IPS-15b (cell line): Measurements from ENCODE around the gene SLC35E2B.
"Not testable (repeated sequence)": the region's sequence is repeated elsewhere in the genome, so short reads cannot be mapped to it uniquely, and the experiment has no call there.

Experiments
- H3K27me3 ChIP-seq: one replicate; pipeline ENCODE4 v1.6.1; 2013; ENCODE audit warnings: low read length; ENCODE audit not compliant: control insufficient read depth, insufficient read depth
- H3K36me3 ChIP-seq: one replicate; pipeline ENCODE4 v1.6.1; 2013; ENCODE audit warnings: low read length; ENCODE audit not compliant: control insufficient read depth, insufficient read depth
- H3K4me1 ChIP-seq: one replicate; pipeline ENCODE4 v1.6.1; 2013; ENCODE audit warnings: mild to moderate bottlenecking, low read length; ENCODE audit not compliant: control insufficient read depth, insufficient read depth
- H3K4me3 ChIP-seq: one replicate; pipeline ENCODE4 v1.5.1; 2013; ENCODE audit warnings: low read depth, low read length
- H3K9ac ChIP-seq: one replicate; pipeline ENCODE4 v1.6.1; 2013; ENCODE audit warnings: low read depth, mild to moderate bottlenecking, low read length
- H3K9me3 ChIP-seq: one replicate; pipeline ENCODE4 v1.6.1; 2013; ENCODE audit warnings: mild to moderate bottlenecking, low read length; ENCODE audit not compliant: control insufficient read depth, insufficient read depth

The SLC35E2B gene

DNA sequence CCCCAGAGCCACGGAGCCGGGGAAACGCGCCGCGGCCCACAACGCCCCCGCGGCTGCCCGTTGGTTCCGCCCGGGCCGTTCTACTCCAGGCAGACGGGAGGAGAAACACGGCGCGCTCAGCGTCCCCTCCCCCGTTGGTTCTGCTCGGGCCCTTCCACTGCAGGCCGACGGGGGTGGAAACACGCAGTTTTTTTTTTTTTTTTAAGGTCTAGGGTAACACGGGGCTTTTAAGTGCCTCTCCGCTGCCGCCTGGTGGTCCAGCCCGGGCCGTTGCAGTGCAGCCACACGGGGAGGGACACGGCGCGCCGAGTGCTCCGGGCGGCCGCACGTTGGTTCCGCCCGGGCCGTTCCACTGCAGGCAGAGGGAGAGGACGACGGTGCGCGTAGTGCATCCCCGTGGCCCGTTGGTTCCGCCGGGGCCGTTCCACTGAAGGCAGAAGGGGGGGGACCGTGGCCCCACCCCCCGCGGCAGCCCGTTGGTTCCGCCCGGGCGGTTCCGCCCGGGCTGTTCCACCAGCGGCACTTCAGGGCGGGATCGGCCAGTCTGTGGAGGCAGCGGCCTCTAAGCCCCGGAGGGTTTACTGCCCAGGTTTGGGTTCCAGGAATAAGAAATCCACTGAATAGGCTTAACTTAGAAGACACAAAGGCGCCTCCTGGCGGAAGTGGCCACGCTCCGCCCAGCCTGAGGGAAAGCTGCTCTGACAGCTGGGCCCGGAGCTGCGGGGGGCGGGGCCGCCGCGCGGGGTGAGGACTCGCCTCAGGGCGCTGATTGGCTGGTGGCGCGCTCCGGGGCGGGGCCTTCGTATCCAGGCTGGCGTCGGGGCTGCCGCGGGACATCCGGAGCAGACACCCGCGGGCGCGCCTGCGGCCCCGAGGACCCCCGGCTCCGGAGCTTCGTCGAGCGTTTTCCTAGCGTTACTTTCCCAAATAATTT is at the start of gene SLC35E2B:
Gene SLC35E2B, minus strand, starts transcription at position 82 of the 934 bp plus-strand sequence. CDS start 16,096 bp downstream, outside the sequence.
- not testable (repeated sequence) for H3K36me3 ChIP-seq, H3K9me3 ChIP-seq, H3K4me1 ChIP-seq, H3K27me3 ChIP-seq
- peak within 1 kb of the TSS; percentile 47 for H3K9ac ChIP-seq
- peak within 1 kb of the TSS; percentile 39 for H3K4me3 ChIP-seq

GRCh38 chr1:1741013-1741412 is 48.4 kb upstream of the SLC35E2B start:
- not testable (repeated sequence) for H3K4me1 ChIP-seq, H3K9me3 ChIP-seq, H3K4me3 ChIP-seq, H3K36me3 ChIP-seq, H3K27me3 ChIP-seq, H3K9ac ChIP-seq

- H3K27me3 ChIP-seq, H3K4me3 ChIP-seq, H3K36me3 ChIP-seq, H3K9me3 ChIP-seq, H3K9ac ChIP-seq, H3K4me1 ChIP-seq: not testable (repeated sequence)
Observed at GRCh38 chr1:1738799-1739337, 46.3 kb upstream of the SLC35E2B start.

DNA sequence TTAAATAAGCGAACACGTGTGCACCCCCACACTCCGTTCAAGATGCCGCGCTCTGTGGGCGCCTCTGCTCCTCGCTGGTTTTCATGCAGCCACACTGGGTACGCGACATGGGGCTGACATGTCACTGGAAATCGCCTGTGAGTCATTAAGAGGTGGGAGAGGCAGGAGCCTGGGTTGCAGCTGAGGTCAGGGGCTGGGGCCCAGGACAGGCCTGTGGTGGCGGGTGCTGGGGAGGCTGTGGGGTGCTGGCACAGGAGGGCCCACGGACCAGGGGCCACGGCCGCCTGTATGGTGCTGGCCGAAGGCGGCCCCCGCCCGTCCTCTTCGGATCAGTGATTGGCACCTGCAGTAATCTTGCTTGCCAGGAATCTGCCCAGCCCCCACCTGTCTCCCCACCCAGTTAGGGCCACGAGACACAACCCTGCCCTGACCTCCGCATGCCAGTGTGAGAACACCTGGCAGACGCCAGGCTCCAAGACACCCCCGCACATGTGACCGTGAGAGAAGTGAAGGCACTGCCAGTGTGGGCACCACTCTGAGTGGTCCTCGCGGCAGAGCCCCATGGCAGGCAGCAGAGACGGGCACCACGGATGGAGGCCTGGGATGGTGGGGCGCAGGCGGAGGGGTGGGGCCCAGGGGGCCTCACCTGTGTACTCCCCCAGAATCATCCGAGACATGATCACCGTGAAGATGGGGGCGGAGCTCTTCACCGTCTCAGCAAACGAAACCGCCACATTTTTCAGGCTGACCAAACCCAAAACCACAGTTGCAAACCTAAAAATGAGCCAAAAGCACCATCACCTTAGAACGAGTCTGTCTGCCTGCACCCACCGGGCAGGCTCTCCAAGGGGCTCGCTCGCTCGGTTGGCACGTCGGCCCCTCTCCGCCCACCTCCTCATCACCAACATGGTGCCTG is 45.3 kb upstream of the SLC35E2B start:
- not testable (repeated sequence) for H3K4me3 ChIP-seq, H3K27me3 ChIP-seq, H3K9ac ChIP-seq, H3K36me3 ChIP-seq, H3K4me1 ChIP-seq, H3K9me3 ChIP-seq

DNA sequence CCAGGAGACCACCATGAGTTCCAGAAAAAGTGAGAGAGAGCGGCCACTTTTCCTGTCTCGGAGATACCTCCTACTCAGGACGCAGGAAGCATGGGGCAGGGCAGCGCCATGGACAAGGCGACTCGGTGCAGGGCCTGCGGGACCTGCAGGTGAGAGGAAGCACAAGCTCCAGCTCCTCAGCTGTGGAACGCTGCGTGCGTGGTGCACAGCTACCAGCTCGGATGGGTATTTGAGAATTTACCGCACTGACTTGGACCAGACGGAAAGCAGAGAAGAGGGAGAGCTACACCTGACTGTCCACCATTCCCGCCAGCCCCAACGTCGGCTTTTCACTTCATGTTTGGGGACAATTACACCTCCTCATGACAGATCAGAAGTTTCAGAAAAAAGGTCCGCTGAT is 39.8 kb upstream of the SLC35E2B start:
- Histone ChIP-seq H3K36me3 (peaks cover 5% of the 10 kb centered on the region), H3K4me1 (no peaks in the 10 kb centered on the region), H3K4me3 (no peak overlapping the region), H3K27me3 (no peaks in the 10 kb centered on the region), H3K9me3 (no peaks in the 10 kb centered on the region), H3K9ac (no peak overlapping the region)

GRCh38 chr1:1730870-1731269 is 38.3 kb upstream of the SLC35E2B start:
- no peak overlapping the region for H3K9ac ChIP-seq
- H3K9me3 ChIP-seq = no peaks in the 10 kb centered on the region
- H3K4me1 ChIP-seq = no peaks in the 10 kb centered on the region
- no peaks in the 10 kb centered on the region for H3K27me3 ChIP-seq
- H3K4me3 ChIP-seq = no peak overlapping the region
- peaks cover 5% of the 10 kb centered on the region for H3K36me3 ChIP-seq

- not testable (repeated sequence) for H3K4me1 ChIP-seq, H3K36me3 ChIP-seq, H3K27me3 ChIP-seq, H3K4me3 ChIP-seq, H3K9ac ChIP-seq, H3K9me3 ChIP-seq
Observed at GRCh38 chr1:1730230-1730629, 37.6 kb upstream of the SLC35E2B start.

DNA sequence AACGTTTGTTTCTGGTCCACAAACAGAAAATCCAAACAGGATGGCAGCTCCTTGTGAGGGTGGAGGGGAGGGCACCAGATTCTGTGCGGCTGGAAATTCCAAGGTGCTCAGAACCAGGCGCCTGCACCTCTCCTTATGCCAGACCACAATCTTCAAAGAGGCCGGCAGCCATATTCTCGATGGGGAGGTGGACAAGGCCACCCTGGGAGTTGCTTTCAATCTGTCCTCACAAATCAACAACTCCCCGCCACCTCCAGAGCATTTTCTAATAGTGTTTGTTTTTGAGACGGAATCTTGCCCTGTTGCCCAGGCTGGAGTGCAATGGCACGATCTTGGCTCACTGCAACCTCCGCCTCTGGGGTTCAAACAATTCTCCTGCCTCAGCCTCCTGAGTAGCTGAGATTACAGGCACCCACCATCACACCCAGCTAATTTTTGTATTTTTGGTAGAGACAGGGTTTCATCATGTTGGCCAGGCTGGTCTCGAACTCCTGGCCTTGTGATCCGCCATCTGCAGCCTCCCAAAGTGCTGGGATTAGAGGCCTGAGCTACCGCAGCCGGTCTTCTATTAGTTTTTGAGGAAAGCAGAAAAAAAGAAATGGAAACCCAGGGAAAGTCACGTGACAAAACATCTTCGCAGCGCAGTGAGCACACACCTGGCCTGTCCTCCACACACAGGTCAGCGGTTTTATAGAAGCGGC is 36.7 kb upstream of the SLC35E2B start:
- H3K4me3 ChIP-seq, H3K9ac ChIP-seq, H3K27me3 ChIP-seq, H3K9me3 ChIP-seq, H3K36me3 ChIP-seq, H3K4me1 ChIP-seq: not testable (repeated sequence)

DNA sequence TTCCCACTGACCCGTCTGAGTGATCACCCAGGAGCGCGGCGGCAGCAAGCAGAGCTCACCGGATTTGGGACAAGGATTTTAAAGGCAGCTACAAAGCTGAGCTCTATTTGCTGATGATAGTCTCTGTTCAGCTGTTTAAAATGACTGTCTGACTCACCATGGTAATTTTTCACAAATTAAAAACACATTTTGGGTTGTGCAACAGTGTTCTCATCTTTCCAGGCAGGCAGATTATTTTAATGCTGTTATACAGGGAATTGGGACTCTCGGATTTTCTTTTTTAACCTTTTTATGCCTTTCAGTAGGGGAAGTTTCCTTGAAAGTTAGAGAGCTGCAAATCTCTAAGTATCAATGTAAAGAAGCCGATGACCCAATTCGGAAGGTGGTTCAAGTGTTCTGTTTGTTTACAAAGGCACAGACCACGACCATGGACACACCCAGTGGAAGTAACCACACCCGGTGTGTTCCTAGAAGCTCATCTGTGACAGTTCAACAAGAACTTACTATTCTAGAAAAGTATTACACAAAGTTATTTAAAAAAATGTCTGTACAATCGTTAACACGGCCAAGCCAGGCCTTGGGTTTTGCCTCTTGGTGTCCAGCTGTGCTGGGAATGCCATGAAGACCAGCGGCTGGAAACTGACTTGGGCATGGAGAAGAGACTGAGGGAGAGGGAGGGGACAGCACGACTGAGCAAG is 35.9 kb upstream of the SLC35E2B start:
- not testable (repeated sequence) for H3K4me3 ChIP-seq, H3K4me1 ChIP-seq, H3K9me3 ChIP-seq, H3K36me3 ChIP-seq, H3K9ac ChIP-seq, H3K27me3 ChIP-seq

DNA sequence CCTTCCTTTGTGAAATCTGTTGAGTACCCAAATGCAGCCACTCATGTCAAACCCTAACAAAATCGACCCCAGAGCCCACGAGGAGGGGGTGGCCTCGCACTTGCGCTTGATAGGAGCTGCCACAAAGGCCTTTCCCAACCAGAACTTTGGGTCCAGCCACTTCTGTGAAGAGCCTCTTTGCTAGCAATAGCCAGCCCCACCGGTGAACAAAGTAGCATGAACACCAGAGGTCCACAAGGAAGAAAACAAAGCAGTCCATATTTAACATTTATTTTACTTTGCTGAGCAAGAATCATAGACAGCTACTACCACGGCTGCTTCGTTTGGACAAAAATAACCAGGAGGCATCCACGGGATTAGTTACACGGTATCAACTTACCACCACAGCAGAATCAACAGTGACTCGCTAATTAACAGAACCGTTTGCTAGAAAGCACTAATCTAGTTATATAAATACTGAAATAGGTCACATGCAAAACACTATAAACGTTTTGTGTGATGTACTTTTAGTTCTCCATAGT is 34.6 kb upstream of the SLC35E2B start:
- not testable (repeated sequence) for H3K36me3 ChIP-seq, H3K9ac ChIP-seq, H3K9me3 ChIP-seq, H3K27me3 ChIP-seq, H3K4me3 ChIP-seq, H3K4me1 ChIP-seq

GRCh38 chr1:1726088-1726487 is 33.5 kb upstream of the SLC35E2B start:
- not testable (repeated sequence) for H3K4me3 ChIP-seq, H3K9me3 ChIP-seq, H3K27me3 ChIP-seq, H3K9ac ChIP-seq, H3K36me3 ChIP-seq, H3K4me1 ChIP-seq
